8988T (cell line): ENCODE results near the gene BCL2.

Experiments used
- DNase-seq: peaks from one replicate; pipeline ENCODE4 v3.0.0; 2011

Gene BCL2

DNA sequence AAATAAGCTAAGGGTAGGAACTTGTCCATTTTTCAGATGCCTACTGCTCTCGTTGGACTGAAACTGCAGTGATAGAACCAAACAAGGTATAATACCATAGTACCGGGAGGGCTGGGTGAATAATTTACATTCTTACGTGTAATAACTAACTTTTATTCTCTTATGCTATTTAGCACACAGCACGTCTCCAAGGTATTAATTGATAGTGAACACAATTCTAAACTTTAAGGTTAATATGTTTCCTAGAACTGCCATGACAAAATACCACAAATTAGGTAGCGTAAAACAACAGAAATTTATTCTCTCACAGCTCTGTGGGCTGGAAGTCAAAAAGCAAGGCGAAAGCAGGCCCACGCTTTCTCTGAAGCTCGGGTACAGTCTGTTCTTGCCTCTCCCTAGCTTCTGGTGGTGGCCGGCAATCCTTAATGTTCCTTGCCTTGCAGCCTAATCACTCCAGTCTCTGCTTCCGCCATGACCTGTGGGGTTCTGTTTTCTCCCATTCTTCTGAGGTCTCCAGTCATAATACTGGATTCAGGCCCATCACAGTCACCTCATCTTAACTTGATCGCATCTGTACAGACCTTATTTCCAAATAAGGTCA is 5.6 kb upstream of the BCL2 start:
- DNase-seq, result no peak

DNA sequence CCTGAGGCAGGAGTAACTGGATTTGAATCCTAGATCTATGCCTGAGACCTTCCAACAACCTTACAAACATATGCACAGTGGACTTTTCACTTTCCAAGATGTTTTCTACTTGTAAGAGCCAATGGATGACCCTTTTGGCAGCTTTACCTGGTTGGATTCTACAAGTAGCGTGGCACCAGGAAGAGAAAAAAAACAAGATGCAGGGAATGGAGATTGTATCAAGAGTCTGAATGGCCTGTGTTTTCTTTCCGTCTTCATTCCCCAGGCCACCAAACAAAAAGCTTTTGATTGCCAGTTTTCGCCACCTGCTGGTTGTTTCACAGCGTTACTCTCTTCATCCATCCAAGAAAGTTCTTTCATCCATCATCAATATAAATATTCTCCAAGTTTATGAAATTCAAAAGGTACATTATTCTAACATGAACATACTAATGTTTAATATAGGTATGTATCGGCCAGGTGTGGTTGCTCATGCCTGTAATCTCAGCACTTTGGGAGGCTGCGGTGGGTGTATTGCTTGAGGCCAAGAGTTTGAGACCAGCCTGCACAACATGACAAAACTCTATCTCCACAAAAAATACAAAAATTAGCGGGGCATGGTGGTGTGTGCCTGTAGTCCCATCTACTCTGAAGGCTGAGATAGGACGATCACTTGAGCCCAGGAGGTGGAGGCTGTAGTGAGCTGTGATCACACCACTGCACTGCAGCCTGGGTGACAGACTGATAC is 3.5 kb upstream of the BCL2 start:
- no peak for DNase-seq

DNA sequence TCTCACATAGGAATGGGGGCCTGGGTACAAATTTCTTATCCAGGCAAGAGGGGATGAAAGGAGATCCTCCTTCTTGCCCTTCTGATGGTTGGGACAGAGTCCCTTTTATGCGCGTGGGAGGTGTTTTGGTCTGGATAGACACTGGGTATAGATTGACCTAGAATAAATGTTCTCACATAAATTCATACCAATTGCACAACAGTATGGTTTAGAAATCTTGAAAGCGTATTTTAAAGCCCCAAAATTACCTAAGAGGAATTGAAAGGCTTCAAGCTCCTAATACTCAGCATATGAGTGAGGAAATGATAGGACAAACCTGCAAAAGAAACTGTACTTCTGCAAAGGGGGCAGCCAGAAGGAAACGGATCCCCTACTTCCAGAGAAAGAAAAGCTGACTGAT is 2.6 kb upstream of the BCL2 start:
- no peak for DNase-seq

DNA sequence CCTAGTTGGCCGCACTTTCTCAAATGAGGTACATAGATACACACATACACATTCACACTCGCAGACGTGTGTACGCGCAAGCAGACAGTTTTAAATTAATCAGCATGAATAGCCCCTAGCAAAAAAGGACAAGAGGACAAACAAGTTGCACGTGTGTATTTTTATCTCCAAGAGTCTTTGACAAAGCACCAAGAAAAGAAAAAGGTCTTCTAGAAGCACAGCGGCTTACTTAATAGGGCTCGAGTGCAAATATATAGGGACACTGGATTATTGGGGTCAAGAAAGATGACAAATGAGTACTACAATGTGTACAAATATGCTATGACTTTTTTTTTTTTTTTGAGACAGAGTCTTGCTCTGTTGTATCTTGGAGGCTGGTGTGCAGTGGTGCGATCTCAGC is 1.7 kb upstream of the BCL2 start:
- no peak for DNase-seq

DNA sequence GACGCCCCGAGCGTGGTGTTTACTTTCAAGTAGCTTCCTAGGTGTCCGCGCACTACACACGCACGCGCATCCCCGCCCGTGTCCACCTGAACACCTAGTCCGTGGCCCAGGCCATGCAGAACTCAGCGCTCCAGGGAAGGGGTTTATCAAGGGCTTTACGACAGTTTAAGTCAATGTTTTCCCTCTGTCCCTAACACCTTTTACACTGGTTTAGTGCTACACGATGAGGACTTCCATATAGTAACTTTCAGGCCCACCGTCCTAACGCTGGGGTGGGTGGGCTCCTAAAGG is 1.4 kb upstream of the BCL2 start:
- DNase-seq, result no peak

DNA sequence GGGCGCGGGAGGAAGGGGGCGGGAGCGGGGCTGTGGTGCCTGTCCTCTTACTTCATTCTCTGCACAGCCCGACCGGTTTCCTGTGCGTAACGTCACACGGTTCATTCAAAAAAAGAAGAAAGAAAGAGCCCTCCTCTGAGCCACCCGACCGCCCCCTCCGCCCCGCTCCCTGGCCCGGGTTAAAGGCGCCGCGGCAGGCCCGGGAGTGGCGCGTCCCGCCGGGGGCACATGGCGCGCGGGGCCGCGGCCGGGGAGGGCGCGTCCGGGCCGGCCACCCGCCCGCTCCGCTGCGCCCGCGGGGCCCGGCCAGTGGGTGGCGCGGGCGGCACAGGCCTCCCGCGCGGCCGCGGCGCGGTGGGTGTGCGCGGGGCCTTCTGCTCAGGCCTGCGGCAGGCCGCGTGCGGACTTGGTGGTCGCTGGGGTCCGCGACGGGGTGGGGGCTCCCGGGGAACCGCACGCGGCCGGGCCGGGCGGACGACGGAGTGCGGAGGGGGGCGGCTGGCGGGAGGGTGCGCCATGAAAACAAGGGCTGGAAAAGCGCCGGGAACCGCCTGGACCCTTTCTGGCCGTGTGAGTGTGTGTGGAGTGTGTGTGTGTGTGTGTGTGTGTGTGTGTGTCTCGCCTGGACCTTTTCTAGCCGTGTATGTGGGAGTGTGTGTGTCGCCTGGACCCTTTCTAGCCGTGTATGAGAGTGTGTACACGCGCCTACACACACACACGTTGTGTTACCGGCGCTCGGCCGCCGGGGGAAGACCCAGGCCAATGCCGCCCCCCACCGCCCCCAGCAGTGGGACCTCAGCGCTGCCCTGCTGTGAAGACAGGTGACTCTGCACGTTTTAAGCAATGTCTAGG is 780 bp upstream of the BCL2 start:
- peak; percentile 44 for DNase-seq

DNA sequence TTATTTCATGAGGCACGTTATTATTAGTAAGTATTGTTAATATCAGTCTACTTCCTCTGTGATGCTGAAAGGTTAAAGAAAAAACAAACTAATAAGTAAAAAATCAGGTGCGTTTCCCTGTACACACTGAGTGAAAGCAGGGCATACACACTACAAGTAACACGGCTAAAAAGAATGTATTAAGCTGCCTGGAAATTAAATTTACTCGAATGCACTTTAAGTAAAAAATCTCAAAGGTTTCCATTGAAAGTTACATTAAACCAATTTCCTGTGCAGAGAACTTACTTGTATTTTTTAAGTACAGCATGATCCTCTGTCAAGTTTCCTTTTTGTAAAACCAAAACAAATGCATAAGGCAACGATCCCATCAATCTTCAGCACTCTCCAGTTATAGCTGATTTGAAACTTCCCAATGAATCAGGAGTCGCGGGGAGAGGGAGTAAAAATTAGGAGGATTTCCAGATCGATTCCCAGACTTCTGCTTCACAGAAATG is 633 bp downstream of the BCL2 start:
- DNase-seq, result no peak

DNA sequence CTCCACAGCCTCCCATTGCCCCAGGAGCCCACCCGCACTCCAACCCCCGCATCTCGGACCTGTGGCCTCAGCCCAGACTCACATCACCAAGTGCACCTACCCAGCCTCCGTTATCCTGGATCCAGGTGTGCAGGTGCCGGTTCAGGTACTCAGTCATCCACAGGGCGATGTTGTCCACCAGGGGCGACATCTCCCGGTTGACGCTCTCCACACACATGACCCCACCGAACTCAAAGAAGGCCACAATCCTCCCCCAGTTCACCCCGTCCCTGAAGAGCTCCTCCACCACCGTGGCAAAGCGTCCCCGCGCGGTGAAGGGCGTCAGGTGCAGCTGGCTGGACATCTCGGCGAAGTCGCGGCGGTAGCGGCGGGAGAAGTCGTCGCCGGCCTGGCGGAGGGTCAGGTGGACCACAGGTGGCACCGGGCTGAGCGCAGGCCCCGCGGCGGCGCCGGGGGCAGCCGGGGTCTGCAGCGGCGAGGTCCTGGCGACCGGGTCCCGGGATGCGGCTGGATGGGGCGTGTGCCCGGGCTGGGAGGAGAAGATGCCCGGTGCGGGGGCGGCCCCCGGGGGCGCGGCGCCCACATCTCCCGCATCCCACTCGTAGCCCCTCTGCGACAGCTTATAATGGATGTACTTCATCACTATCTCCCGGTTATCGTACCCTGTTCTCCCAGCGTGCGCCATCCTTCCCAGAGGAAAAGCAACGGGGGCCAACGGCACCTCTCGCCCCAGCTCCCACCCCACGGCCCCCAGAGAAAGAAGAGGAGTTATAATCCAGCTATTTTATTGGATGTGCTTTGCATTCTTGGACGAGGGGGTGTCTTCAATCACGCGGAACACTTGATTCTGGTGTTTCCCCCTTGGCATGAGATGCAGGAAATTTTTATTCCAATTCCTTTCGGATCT is 1.3 kb downstream of the BCL2 start:
- no peak for DNase-seq

DNA sequence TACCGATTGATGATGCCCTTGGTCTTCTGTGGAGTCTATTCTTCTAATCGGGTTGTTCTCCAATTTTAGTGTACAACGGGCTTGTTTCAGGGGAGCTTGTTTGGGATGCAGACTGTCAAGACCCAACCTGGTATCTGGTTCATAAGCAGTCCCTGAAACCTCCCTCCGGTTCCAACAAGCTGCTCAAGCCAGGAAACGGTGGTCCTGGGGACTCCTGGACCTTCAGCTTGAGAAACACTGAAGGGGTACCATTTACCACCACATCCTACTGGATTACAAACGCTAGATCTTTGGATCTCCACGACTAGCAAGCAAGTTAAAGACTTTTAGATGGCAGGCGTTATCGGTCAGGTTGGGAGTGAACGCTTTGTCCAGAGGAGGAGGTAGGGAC is 2.0 kb downstream of the BCL2 start:
- DNase-seq, result no peak

DNA sequence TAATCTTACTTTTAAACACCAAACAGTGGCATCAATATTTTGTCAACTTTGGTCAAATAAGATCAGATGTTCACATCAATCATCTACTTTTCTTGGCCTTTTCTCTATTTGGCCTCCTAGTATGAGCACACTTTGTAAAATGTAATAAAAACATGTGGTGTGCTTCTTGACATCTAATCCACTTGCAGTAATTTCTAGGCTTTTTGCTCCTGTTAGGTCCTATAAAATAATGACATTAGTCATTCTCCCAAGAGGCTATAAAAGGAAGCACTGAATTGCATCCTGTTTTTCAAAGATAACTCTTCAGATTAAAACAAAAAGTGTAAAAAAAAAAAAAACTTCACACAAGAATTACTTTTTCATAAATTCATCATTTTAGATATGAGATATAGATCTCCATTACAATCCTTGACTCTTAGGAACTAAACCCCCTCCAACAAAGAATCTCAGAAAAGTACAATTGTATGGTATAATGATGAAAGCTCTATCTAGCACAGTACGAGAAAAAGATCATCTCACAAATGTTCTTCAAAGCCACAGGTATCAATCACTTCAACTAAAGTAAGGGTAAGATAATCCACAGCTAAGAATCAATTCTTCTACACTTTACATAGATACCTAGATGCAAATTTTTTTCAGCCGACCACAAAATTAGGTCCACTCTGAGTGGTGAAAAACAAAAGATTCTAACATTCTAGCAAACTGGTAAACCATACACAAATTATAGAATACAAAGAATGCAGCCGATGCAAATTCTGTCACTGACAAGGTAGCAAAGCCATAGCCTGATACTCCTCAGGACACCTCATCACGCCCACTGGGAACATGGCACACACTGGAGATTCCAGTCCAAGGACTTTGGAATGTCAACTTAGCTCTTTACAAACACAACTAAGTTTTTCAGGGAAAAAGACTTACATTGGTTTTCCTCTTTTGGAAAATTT is 2.7 kb downstream of the BCL2 start:
- DNase-seq, result no peak

DNA sequence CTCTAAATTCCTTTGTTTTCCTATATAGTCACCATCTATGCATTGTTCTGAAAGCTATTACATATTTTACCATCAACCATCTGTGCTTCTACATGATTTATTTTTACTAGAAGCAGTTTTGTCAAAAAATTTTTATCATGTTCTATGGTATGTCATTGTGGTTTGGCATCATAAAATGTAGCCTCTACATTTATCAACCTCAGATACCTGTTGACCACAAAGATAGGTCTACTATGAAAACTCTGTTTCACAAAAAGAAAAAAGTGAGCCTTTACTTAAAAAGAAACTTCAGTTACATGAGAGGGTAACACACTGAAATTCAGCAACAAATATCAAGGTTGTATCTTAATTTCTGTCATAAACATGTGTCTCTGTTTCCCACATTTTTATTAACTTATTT is 3.7 kb downstream of the BCL2 start:
- DNase-seq, result no peak

DNA sequence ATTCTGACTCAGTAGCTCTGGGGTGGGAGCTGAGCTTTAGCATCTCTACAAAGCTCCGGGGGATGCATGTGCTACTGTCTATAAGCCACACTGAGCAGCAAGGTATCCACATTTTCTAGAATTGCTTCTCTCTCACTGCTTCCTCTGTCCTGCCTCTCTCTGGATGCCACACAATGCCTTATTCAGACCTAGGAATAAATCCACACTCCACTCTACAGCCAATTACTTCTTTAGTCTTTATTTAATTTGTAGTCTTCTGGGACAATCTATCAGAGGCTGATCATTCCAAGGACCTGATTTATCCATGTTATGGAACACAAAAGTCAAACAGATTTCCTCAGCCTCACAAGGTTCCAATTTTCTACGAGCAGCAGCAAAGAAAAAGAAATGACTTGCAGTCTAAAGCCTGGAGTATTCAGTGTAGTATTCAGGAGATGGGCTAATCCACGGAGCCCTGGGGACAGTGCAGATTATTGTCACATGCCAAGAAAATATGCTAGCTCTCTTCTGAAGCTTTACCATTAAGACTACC is 4.4 kb downstream of the BCL2 start:
- DNase-seq, result no peak

DNA sequence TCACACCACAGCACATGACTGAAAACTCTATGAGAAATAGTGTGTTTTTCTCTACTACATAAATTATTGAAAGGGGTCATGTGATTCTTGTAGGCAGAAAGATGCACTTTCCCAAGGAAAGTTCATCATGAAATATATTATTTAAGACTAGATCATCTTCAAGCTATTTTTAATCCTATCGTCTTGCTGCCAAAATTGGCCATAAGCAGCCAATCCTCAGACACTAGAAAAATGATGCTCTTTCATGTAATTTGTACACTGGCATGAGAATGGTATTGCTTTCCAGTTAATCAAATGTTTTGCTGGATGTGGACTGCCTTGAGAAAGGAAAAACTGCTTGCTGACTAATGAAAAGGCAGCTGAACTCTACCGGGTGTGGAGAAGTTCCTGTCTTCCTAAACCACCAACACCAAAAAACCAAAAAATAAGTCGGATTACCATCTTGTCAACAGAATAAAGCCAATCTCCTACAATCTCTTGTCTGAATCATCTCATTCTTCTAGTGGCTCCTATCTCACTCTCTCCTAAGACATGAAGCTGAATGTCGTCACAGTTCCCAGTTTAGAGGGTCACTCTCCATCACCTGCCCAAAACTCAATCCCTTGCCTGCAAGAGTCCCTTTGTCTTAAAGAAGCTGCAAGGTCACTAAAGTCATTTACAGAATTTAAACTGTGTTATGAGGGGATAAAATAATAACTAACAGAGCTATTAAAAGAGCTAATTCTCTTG is 5.3 kb downstream of the BCL2 start:
- no peak for DNase-seq

DNA sequence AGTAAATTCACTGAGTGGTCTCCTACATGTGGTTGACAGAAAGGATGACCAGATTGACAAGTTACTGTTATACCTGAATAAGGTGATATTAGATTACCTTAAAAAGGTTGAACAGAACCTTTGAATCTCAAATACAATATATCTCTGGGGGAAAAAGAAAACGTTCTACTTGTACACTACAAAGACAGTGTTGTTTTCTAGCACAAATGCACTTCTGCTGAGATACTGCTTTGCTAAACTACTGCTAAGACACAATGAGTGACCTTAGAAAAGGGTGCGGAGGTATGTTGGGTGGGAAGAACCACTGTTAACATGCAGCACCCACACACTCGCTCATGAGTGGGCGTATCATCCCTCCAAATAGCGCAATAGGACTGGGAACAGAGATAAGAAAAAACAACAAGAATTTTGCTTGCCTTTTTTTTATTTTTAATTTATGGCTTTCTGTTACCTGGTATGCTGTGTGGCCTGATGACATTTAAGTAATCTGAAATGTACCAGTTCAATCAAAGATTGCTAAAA is 6.1 kb downstream of the BCL2 start:
- no peak for DNase-seq

DNA sequence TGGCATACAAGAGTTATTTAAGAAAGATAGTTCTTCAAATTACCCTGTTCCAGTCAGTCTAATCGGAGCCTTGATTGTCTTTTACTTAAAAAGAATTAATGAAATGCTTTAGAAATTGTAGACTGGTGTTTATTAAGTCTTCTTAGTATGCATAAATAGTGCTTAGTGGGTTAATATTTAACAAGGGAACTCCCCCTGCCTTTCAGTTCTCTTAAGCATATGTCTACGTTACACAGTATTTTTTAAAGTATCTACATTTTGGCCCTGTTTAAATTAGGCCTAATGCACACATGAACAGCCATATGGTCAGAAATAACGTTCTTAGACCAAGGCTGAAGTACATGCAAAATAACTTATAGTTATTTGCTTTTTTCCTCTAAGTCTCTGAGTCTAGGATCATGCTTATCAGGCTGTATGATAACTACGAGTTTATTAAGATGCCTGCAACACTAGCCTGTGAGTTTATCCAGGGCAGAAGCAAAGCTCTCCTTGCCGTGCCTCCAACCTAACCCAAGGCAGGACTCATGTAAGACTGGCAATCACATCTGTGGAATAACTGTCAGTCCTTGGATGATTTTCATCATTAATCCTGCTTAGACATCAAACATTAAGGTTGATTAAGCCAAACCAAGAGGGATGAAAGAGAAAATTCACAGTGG is 6.7 kb downstream of the BCL2 start:
- DNase-seq, result no peak

DNA sequence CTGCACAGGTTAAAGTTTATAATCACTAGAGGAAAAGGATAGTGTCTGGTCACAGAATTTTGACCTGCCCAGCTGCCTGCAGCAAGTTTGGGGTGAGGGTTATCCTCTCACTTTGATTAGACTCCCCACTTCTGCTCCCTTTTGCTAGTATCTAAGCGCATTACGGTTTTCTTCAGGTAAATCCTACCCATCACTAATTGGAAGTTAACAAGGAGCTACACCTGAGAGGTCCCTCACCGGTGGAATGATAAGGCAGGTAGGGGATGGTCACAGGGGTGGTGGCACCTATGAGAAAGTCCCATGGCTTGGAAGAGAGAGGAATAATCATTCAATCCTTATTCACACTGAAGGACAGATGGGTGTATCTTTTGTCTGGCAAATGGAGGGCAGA is 7.6 kb downstream of the BCL2 start:
- DNase-seq, result no peak

DNA sequence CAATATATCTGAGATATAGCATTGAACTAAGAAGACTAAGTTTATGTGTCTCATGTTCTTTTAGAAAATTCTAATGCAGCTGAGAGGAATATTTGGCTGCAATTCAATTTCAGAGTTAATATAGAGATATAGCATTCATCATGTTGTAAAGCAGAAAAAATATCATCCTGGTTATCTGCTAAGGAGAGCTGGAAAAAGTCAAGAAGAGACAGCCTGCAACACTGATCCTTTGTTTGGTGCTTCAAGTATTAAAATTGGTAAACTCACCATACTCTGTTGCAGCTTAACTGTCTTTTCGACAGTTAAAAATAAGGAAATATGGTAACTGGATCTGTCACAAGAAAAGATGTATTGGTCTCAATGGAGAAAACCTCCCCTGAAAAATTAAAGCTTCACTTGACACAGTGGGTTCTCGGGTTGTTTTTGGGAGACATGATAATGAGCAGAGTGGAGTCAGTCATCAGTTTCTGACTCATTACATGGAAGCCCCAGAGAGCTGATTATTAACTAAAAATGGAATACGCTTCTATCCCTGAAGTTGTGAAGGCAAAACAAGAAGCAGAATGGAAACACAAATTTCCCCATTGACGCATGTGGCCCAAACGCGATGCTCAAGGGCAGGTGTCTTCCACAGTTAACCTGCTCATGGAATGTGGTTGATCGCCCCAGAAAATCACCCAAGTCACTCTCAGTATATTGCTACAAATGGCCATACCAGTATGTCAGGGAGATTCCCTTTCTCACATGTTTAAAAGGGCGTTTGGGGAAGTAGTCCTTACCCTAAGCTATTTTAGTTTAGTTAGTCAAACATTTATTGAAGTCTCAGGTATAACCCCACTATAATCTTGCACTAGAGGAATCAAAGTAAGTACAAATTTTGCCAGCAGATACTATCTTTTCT is 8.2 kb downstream of the BCL2 start:
- no peak for DNase-seq

DNA sequence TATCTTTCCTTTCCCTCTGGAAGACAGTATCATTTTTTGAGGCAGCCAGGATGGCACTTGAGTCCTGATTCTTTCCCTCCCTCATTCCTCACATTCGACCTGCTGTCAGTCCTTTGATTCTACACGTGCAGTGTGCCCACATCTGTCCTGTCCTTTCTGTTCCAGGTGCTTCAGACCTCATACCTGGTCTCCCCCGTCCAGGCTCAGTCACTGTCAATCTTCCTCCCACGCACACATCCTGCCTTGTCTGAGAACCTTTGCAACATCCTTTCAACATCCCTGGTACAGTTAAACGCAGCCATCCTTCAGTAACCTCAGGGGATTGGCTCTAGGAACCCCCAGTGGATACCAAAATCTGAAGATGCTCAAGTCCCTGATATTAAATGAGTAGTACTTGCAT is 10.1 kb downstream of the BCL2 start:
- no peak for DNase-seq
